Esophagus mucosa (tissue), 1 donor: Measurements from ENCODE around the gene ERN1. TPM values are rescaled to one million over a fixed set of nuclear protein-coding genes. Genes with fewer than 3 reads are reported as not detected.

ENCODE experiments used
- ATAC-seq: fragments of 200-7000 bp; cut with Tn5 transposase; one replicate; pipeline ENCODE4 v1.9.1; 2020
- total RNA-seq: library from RNA; stranded (reverse); gene quantifications from one replicate; pipeline ENCODE4 v1.2.4, GENCODE V29; 2023
- donor health status: DM: yes; HTN: yes; CAD: no.

ERN1 gene
- total RNA-seq, 1 donor from 2014 or later: 18.5 TPM

DNA sequence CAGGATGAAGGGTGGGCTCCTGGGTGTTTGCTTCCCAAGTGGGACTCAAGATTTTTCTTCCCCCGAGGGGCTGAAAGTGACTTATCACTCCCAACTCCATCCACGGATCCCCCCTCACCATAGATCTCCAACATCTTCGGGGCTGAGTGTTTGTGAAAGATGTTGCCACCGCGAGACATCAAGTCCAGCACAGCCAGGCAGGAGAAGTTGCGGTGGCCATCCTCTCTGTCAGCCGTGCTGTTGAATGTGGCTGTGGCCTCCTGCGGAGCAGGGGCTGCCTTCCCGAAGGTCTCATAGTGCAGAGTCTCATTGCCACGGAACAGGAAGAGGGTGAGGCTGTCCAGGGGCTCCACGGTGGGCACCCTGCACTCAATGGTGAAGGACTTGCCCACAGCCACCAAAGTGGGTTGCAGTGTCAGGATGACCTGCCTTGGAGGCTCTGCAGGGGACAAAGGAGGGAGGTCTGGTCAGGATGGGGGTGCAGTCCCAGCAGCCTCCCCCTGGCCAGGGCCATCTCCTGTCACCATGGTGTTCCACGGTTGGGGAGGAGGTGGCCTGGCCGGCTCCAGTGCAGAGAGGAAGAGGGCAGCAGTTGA is 126.3 kb downstream of the ERN1 start:
- no peak for ATAC-seq

DNA sequence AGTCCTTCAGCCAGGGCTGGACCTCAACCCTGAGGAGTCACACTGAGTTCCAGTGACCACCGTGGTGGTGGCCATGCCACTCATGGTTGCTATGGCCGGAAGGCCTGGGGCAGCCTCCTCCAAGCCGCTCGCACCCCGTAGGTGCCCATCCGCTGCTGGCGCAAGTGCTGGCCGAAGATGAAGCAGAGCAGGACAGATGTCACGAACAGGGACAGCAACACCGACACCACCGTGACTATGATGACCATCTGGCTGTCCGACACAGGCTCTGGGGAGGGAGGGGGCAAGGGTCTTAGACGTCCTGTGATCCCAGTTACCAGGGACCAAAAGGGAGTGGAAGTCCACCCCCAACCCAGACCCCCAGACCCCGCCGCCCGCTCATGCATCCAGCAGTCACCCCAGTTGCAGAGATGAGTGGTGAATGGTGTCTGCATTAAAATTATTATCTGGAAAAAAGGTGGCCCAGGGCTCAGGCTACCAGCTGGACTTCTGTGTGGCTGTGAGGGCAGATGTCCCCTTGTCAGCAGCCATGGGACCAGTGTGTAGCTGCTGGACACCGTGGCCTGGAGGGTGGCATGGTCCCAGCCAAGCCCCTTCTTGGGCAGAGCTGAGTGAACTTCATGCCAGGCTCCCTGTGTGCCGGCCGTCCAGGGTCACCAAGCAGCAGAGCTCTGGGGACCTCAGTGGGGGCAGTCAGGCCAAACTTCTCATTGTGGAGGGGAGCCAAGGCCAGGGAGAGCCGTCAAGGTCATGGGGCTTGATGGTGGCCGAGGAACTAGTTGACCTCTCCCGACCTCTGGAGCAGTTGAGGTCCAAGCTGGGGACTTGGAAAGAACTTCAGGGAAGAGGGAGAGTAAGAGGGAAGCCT is 127.1 kb downstream of the ERN1 start:
- no peak for ATAC-seq

DNA sequence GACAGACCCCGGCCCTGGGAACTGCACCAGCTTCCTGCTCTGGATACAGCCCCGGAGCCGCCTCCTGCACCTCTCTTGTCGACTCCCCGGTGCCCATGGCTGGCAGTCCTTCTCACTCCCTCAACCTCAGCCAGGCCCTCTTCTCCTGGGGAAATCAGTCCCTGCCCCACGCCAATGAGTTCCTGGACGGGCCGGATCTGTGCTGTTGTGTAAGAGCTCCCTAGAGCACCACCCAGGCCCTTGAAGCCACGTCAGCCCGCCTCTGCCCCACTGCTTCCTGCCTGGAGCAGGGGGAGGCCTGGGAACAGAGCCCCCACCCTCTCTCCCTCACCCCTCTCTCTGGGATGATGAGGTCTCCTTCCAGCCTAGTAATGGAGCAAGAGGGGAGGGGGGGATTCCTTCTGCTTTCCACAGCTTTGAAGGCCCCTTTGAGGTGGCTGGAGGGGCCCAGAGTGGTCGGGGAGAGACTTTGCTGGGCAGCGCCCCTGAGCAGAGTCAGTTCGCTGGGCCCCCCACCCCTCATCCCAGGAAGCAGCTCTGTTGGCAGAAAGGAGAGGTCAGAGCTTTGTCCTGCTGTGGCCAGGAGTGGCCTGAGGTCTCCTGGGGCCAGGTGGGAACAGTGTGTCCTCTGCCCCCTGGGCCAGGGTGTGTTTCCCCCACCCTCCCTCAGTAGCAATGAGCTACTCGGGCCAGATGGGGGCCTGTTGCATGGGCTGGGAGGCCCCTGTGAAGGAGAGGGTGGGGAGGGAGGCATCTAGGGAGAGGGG is 128.0 kb downstream of the ERN1 start:
- peak; percentile 54 for ATAC-seq

DNA sequence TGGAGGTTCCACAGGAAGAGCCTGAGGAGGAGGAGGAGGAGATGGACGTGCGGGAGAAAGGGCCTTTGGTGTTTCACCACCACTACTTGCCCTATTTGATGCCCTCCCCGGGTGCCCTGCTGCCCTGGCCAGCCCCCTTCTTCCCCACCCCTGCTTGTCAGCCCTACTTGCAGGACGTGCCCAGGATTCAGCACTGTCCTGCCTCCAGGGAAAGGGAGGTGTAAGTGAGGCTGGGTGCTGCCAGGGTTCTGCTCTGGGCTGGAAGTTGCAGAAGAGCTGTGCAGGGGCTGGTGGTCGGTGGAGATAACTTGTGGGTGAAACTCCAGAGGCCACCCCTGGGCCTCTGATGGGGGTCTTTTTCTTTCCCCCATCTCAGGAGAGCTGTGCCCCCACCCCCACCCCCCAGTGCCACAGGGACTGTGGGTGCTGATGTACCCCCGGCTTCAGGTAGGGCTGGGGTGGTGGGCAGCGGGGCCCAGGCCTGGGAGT is 128.8 kb downstream of the ERN1 start:
- ATAC-seq: no peak

DNA sequence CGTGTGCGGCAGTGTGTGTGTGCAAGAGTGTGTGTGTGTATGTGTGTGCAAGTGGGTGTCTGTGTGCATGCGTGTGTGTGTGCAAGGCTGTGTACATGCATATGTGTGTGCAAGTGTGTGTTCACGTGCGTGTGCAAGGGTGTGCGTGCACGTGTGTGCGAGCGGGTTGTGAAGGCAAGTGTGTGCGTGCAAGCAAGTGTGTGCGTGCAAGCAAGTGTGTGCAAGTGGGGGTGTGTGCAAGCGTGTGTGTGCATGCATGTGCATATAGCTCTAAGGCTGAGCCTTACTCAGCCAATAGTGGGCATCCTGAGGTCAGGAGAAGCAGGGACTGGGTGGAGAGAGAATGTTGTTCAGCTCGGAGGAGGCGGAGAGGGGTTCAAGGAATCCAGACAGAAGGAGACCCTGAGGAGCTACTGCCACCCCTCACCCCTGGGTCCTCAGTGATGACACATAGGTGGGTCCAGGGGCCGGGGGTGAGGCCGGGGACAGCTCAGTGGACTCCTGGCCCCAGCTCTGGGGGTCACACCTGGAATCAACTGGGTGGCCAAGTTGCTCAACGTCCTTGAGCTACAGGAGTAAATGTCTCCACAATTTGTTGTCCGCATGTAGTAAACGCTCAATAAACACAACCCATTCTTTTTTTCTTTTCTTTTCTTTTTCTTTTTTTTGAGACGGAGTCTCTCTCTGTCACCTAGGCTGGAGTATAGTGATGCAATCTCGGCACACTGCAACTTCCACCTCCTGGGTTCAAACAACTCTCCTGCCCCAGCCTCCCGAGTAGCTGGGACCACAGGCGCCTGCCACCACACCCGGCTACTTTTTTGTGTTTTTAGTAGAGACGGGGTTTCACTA is 130.0 kb downstream of the ERN1 start:
- ATAC-seq: no peak

DNA sequence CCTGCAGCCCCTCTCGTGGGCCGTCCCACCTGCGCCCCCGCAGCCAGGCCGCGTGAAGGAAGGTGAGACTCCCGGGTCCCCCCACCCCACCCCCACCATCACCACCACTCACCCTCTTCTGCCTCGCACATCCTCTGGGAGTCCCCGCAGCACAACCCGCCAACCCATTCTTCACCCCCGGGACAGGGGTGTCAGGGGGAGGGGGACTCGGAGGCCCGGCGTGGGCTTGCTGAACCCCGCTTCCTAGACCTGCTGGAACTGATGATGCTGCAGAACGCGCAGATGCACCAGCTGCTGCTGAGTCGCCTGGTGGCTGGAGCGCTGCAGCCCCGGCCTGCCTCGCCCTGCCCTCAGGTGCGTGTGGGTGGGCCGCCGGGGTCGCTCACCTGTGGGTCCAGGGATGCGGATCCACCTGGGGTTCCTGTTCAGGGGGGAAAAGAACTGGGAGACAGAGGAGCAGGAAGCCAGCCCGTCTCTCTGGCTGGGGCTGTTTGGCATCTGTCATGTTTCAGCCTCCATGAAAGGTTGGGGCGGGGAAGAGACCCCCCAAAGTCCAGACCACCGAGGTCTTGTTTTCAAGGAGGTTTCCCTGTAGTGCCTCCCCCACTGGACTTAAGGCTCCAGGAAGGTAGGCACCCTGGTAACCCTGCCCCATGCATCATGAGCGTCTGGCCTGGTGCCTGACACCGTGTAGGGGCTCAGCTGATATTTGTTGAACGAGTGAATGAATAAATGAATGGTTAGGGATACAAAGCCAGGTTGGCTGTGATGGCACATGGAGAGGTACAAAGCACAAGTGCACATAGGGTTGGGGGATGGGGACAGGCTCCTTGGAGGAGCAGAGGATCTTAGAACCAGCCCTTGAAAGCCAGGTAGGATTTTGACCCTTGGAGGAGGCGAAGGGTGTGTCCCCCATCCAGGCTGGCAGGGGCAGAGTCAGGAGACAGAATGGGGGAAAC is 130.9 kb downstream of the ERN1 start:
- ATAC-seq: no peak

DNA sequence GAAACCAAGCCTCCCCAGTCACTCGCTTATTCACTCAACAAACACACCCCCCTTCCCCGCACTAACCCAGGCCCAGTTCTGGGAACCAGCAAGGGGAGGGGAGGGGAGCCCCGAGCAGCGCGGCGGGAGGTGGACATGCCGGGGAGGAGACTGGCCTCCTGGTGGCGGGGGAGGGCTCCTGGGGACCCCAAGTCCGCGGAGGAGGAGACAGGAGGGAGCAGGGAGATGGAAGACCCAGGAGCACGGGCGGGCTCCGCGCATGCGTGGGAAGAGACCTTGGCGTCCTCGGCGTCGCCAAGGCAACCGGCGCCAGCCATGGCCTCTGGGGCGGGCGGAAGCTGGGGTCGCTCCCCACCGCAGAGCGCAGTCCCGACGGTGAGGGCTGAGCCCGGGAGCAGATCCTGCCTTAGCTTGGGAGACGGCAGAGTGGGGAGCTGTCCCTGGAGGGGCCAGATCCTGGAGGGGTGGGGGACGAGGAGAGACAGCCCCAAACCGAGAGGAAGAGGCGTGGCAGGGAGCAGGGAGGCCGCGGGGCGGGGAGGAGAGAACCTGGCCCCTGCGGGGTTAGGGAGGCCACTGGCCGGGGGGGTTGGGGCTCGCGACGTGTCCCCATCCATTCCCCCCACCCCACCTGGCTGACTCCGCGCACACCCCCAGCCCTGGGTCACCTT is 131.8 kb downstream of the ERN1 start, which contains the start of gene PRR29:
Gene PRR29 (plus strand): TSS at position 302 of the 671 bp plus-strand sequence. CDS start 14 bp downstream, at position 316.
- ATAC-seq: peak; percentile 45

DNA sequence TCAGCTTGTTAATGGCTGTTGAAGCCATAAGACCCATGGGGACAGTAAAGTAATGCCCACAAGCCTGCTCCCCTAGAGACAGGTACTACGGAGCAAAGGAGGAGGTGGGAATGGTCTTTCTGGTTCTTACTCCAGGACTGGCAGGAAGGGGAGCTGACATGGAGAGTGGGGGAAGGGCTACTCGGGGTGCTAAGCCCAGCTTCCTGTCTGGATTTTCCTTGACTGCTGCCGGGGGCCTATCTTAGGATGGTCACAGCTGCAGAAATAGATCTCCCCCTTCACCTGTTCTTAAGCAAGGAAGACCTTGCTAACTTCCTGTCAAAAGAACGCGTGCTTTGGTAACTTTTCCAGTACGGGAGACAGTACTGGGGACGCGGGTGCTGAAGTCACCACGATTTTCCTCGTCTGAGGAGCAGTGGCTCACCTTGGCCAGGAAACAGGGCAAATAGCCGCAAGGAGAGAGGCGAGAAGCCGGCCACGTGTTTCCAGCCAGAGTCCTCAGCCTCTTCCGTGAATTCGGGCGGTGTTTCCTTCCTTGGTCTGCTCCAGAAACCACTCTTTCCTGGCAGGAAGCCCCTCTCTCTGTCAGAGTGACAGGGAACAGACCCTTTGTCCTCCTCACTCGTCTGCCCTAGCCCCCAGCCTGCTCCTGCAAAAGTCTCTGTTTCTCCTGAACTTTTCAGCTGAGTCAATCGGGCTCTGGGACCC is 132.4 kb downstream of the ERN1 start:
- no peak for ATAC-seq

DNA sequence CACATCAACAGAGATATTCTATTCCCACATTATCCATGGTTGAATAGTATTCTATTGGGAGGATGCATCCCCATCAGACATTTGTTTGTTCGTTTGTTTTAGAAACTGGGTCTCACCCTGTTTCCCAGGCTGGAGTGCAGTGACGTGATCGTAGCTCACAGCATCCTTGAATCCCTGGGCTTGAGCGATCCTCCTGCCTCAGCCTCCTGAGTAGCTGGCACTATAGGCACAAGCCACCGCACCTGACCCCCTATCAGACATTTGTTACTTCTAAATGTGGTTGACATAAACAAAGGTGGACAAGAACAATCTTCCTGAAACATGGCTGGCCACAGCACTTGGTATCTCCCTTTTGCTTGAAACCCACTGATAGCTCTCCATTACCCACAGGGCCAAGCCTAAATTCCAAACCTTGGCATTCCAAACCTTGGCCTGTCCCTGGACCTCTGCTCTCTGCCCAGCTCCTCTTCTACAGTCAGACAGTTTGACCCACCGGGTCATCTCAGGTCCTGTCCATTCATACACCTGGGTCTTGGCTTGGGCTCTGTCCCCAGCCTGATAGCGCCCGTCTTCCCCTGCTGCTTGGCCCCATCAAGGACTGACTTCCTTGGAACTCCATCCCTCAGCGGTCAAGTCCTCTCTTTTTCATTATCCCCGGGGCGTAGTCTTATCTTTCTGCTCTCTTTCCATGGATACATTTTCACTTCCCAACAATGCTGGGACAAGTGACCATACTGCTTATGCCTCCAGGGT is 133.3 kb downstream of the ERN1 start:
- no peak for ATAC-seq

DNA sequence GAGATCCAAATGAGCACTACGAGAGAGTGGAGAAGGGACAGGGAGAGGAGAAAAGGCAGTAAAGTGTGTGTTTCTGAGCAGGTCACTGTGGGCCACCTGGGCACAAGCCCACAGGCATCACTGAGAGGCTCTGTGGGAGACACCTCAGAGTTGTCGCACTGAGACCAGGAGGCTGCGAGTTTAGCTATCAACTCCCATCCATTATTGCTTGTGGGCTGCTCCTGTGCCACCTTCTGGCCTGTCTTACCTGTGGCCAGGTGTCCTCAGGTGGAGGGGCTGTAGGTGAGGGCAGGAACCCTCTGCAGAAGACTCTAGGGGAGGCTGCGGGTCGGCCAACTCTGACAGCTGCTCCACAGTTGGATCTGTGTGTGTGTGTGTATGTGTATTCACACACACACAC is 134.3 kb downstream of the ERN1 start:
- ATAC-seq: no peak

DNA sequence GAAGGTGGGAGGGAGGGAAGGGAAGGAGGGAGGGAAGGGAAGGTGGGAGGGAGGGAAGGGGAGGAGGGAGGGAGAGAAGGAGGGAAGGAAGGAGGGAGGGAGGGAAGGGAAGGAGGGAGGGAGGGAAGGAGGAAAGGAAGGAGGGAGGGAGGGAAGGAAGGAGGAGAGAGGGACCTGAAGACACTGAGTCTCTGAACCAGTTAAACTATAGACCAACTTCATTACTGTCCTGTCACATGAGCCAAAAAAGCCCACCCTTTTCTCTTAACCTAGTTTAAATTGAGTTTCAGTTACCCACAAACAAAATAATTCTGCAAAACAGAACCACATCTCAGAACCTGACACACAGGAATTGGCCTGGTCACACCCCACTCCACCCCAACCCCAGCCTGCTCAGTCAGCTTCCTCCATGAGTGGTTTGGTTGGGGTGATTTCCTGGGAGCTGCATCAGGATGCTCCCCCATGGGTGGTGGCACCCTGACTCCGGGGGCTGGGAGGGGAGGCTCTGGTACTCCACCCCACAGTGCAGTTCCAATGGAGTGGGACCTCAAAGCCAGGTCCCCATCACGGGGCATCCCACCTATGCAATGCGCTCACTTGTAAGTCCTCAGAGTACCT is 136.5 kb downstream of the ERN1 start:
- ATAC-seq: peak; percentile 38

DNA sequence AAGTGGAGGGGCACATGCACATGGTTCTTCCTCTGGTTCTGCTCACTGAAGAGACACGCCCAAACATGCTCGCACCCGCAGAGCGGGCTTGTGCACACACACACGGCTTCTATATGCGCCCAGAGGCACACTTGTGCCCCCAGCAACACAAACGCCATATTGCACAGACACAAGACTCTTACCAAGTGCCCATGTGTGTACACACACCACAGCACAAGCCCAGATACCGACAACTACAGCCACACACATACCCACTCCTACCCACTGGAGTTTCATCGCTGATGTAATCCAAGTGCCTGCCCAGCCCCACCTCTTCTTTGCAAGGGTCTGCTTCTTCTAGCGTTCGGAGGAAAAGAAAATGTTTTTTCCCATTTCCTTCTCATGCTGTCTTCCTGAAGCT is 138.3 kb downstream of the ERN1 start:
- no peak for ATAC-seq

DNA sequence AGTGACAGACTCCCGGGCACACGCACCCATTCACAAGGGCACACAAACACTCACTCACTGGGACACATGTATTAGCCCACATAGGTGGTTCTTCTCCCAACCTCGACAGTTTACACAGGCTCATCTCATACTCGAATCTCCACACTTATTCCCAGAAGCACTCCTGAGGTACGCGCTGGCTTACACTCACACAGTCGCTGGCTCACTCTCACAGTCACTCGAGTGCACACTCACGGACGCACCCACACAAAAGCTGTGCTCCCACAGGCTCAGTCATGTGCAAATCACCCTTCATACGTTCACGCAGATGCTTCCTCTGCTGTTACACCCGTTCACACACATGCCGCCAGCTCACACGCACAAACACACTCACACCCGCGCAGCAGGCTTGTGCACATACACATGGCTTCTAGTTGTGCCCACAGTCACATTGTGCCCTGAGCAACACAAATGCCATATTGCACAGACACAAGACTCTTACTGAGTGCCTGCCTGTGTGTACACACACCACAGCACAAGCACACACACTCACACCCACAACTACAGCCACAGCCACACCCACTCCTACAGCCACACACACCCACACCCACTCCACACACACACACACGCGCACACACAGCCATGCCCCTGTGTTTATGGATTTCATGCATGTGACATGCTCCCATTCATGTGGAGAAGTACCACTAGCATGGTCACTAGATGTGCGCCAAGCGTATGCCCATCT is 140.2 kb downstream of the ERN1 start:
- ATAC-seq: no peak
